ACHN (cell line): ENCODE measurements around the gene COPS7A.

Experiments used
- DNase-seq: peaks from one replicate; pipeline ENCODE4 v3.0.0-alpha.2; 2015
- in situ Hi-C: cut with HindIII; loops from 2 replicates; pipeline ENCODE4 v1.10.0; 2017; ENCODE audit warnings: low sequenced_read_pairs, low pct_ligation_motif_present, low pct_unique_long_range_greater_than_20kb

The COPS7A gene

DNA sequence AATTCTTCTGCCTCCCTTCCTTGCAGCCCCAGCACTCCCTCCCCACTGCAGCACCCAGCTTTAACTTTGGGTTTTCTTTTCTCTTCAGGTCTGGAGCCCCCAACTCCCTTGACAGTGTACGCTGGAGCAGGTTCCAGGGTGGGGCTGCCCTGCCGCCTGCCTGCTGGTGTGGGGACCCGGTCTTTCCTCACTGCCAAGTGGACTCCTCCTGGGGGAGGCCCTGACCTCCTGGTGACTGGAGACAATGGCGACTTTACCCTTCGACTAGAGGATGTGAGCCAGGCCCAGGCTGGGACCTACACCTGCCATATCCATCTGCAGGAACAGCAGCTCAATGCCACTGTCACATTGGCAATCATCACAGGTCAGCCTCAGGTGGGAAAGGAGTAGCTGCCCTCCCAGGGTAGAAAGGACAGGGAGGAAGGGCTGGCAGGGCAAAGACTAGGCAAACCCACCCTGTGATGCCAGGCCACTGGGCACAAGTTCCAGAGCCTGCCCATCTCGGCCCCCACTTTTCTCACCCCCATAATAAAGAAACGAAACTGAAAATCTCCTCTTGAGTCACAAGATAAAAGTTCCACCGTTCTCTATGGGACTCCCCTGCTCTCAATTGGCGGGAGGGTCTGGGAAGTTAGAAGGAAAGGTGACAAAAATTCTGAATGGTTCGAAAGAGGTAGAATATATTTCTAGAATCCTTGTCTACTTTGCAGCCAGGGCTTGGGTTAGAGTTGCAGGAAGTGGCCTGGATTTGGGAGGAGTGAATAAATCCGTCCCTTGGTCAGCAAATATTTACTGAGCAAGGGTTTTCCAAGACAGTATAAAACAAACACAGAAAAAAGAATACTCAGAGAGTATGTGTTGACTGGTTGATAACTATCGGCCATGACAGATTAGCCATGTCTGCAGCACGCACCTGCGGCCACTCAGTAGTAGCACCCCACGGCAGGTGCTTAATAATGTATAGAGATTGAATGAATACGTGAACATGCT, 51.6 kb downstream of the COPS7A start:
- in situ Hi-C loops = no loop called here
- no peak for DNase-seq

DNA sequence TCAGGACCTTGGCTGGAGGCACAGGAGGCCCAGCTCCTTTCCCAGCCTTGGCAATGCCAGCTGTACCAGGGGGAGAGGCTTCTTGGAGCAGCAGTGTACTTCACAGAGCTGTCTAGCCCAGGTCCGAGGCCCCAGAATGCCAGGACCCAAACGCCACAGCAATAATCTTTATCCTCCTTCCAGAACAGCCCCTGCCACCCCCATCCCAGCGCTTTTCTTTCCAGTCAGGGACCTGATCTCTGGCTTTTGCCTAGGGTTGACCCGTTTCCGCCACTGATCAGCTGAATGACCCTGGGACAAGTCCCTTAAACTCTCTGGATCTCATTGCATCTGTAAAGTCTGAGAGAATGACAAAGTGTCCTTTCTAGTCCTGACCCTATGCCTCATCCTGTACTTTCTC, 53.5 kb downstream of the COPS7A start:
- no peak for DNase-seq
- in situ Hi-C loops = no loop called here

GRCh38 chr12:6778217-6778573, 54.3 kb downstream of the COPS7A start:
- DNase-seq = peak; percentile 19
- in situ Hi-C loops = no loop called here

DNA sequence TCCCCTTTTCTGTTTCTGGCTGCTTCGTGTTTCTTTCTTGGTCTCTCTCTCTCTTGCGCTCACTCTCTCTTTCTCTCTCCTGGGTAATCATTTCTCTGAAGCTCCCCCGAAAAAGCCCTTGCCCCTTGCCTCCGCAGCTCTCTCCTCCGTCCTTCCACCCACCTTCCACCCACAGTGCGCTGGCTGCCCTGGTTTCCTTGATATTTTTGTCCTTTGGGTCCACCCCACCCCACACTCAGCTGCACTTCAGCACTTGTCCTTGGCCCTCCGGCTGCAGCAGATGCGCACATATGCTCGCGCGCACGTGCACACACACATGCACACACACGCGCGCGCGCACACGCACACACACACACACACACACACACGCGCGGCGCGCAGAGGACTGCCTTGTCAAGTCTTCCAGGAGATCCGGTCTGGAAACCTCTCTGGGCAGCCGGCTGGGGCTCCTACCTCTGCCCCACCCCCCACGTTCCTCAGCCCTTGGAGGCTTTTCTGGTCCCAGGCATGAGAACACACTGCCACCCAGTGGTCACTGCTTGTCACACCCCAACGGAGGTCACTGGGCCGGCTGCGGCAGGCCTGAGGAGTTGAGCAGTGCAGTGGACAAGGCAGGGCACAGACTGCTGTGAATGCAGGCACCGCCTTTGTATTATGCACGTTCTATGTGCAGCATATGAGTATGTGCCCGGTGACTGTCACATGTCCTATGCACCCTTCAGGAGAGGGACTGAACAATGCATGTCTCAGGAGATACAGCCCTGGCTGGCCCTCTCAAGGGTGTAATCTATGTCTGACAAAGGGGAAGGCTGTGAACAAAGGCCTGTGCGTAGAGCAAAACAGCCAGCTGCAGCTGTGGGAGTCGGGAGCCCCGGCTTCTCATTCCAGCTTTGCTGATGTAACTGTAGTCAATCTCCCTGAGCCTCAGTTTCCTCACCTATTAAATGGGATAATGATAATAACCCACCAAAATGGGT, 55.0 kb downstream of the COPS7A start:
- peak; percentile 96 for DNase-seq
- in situ Hi-C loops = no loop called here

- no peak for DNase-seq
- in situ Hi-C loops = no loop called here
Observed at GRCh38 chr12:6779708-6780432, 56.0 kb downstream of the COPS7A start.

GRCh38 chr12:6780573-6780972, 56.7 kb downstream of the COPS7A start:
- in situ Hi-C loops = no loop called here

More at GRCh38 chr12:6780573-6780972, 56.7 kb downstream of the COPS7A start:
- DNase-seq = no peak
